HG03103 (cell line): Measurements from ENCODE around the gene TSPAN10.
"Not testable (repeated sequence)": the region's sequence is repeated elsewhere in the genome, so short reads cannot be mapped to it uniquely, and the experiment has no call there.

Experiments used
- ATAC-seq: cut with Tn5 transposase; IDR thresholded peaks from one replicate; pipeline ENCODE4 v1.9.1; 2021; ENCODE audit warnings: low read depth; ENCODE audit not compliant: unreplicated experiment

The TSPAN10 gene

DNA sequence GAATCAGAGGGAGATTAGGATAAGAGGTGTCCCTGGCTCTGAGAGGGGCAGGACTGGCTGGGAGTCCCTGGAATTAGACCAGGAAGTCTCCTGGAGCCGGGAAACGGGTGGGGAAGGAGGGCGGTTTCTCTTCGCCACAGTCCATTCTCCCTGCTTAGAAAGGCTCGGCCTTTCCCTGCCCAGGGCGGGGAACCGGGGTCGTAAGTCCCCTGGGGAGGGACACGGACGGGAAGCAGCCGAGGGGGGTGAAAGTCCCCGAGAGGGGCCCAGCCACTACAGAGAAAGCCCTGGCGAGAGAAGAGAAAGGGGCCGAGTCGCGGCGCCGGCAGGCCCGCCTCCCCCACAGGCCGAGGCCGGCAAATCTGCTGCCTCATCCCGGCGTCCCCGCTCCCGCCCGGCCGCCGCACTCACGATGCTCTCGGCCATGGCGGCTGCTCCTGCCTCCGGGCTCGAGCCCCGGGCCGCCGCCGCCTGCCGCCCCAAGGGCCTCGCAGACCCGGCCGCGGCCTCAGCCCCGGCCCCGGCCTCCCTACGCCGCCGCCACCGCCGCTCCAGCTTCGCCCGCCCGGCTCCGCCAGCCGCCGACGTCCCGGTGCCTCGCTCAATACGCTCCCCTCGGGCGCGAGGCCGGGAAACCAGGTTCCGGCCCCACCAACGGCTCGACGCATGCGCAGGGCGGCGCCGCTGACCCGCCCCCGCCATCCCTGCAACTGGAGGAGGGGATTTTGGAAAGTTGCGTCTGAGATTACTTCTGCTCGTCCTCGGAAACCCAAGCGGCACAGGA lies at the start of gene TSPAN10, which contains the start of gene NPLOC4:
Gene TSPAN10, plus strand, starts transcription at position 692 of the 784 bp plus-strand sequence. CDS start 5,217 bp downstream, outside the sequence.
Gene NPLOC4, minus strand, starts transcription at position 608 of the 784 bp plus-strand sequence. Its CDS starts 182 bp downstream, at position 426.
- peak; percentile 88 for ATAC-seq

DNA sequence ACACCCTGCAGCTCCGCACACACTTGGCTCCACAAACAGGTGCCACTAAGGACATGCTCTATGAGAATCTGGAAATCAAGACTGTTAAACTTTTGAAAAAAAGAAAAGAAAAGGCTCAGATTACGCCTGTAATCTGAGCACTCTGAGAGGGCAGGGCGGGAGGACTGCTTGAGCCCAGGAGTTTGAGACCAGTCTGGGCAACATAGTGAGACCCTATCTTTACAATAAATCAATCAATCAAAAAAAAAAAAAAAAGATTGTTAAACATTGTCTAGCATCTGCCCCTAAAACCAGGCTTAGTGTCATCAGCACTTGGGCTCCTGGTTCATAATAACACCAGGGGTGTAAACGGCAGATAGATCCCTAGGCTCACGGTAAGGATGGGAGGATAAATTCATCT lies 47.4 kb upstream of the TSPAN10 start:
- no peak for ATAC-seq

DNA sequence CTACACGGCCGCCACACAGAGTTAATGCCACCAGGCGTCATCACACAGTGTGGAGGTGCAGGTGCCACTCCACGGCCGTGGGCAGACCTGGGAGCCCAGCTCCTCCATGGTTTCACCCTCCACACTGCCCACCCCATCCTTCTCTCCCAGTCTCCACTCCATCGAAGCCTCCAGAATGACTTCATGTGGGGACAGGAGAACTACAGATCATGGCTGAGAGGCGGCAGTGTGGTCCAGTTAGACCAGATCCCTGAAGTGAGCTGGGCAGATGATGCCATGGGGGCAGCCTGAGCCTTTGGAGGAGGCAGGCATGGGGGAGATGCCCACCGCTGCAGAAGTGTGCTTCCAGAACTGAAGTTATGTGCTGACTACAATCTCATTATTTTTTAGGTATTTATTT lies 46.9 kb upstream of the TSPAN10 start:
- ATAC-seq, result no peak

DNA sequence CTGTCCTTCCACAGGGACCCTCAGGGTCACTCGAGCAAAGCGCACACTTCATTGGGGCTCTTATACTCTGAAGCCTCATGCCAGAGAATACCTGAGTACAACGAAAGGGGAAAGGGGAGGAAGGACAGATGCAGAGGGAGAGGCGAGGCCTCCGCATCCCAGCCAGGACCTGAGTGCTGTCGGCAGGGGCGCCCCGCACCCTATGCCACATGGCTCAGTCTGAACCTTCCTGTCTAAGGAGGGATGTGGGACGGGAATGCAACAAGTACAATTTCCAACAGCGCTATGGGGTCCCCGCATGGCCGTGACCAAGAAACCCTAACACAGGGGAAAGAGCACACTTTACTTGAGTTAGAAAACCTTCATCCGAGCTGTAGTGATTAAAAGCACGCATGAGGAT lies 45.0 kb upstream of the TSPAN10 start:
- ATAC-seq, result no peak

DNA sequence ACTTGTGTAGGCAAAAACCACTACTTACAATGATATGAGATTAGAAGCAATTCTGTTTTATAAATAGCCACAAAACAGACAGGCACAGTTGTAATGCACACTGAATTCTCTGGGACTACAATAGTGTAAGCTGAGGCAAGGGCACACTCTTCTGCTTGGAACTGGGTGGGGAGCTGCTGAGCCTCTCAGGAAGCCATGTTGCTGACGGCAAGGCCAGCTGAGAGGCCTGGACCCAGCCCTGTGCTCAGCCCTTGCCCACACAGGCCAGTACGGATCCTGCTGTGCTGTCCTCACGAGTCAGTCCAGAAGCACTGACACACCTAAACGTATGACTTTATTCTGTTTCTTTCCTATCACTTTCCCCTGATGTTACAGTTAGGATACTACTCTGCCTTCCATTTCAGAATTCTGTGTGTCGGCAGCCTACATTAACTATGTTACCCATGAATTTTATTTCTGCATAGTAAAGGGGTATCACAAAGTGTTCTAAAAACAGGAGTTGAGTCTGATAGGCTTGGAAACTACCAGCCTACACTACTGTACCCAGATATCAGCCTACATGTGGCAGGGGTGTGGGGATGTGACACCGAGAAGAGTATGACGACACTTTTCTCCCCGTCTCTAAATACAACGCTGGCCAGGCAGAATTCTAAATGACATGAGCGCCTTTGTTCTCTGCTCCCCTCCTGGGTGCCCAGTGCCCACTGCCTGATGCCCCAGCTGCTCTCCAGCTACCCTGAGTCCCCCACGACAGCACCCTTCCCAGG lies 43.7 kb upstream of the TSPAN10 start:
- ATAC-seq, result no peak

DNA sequence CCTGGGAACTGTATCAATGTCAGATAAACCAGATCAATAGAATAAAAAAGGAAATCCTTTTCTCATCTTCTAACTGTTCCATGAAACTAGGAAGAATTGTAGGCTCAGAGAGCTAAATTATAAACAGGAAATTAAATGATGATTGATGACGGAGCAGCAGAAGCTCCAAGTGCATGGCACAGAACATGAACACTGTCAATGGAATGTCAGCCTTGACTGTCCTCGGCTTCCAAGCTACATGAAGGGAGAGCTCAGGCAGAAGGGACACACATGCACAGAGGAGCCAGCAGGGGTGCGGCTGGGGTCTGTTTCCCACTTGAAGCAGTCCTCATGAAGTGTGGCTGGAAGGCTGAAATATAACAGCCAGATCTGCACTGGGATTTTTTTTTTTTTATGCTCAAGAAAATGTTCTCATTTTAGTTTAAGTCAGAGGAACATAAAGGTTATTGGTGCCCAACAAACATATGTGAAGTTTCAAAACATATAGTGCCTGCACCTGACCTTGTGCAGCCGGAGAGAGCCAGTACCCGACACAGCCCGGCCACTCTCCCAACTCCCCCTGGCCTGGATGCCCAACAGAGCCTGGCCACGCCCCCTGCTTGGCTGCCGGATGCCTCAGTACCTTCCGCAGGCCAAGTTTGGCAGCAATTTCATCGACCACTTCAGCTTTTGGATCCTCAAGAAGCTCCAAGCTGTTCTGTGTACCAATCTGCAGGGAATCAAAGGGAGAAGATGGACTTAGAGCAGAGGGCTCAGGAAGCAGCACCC lies 37.1 kb upstream of the TSPAN10 start:
- ATAC-seq, result no peak

DNA sequence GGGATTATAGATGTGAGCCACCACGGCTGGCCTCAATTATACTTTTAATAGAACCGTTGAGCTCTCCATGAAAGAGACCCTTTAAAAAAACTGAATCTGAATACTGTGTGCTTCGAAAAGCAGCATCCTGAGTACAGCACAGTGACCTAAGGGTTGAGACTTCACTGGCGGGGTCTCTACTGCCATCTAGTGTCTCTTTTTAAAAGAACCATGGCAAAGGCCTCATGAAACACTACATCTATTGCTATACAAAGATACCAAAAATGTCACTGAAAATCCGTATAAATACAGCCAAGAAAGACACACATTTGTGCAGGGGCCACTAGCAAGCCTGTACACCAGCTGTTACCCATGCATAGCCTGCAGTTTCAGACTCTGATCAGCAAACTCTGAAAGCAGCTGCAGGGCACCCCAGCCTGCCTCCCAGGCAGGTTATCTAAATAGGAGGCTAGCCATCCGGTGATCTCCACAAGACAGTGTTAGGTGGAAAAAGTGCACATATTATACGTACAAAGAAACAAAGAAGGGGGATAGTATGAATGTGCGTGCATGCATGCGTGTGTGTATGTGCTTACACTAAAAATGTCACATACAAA lies 35.4 kb upstream of the TSPAN10 start:
- ATAC-seq, result no peak

DNA sequence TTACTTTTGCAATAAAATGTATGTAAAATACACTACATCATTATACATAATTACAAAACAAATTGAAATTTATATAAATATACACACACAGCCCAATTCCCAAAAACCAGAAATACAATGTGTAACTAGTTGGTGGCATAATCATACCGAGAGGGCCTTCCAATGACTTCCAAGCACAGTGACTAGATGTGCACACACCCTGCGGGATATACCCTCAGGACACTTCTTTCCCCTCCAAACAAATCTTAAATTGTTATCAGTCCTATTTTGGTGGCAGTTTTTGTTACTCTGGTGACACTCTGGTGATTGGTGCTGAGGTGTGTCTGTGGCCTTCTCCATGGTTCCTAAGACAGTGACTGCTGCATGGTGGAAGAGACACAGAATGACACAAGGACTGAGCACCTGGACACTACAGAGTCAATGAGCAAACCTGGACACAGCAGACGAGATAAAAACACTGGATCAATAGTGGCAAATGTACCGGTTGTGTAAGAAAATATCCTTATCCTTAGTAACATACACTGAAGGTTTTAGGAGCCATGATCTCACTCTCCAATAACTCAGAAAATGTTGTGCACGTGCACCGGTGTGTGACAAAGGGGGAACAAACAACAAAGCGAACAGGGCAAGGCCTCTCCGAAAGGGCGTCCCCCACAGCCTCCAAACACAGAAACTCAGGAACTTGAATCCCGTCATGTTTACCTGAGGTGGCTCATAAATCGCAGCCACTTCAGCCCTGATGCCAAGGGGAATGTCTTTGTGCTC lies 33.0 kb upstream of the TSPAN10 start:
- ATAC-seq, result no peak

DNA sequence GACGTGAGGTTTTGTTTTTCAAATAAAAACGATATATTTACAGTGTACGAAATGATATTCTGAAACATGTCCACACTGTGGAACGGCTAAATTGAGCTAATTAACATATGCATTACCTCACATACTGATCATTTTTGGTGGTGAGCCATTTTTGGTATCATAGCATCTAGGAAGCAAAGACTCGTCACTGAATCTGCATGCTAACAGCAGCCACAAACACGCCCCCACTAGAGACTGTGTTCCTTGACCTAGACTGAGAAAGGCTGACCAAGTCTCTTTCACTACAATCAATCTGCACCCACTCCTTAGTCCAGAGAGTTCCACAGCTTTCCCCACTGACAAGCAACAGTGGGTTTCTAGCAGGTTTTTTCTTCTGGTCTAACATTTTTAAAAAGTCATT lies 29.6 kb upstream of the TSPAN10 start:
- no peak for ATAC-seq

DNA sequence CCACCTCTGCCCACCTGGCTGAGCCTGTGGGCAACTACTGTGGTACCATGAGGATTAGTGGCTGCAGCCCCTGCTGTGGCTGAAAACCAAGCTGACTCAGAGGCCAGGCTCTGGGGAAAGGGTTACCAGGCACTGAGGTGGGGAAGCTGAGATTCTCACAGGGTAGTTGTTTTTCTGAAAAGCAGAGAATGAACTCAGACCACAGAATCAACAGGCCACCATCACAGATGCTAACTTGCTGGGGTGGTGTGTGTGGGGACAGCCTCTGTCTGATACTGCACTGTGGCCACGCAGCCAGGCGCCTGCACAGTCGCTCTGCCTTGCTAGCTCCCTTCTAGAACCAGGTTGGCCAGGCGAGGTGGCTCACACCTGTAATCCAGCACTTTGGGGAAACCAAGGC lies 28.9 kb upstream of the TSPAN10 start:
- no peak for ATAC-seq

DNA sequence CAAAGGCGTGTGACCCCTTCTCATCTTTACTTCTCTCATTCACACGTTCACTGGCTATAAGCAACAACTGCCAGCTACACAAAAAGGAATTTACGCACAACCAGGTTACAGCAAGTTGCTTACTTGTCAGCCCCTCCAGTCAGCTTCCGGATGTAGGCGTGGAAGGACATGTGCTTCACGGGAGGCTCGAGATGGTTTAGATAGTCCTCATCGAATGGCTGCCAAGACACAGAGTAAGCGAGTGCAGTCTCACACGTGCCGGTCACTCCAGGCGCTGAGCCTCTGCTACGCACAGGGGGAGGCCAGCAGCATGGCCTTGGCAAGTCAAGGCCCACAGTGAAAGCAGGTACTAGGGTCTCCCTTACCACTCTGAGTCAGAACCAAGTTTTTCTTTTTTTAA lies 28.4 kb upstream of the TSPAN10 start:
- ATAC-seq, result no peak

DNA sequence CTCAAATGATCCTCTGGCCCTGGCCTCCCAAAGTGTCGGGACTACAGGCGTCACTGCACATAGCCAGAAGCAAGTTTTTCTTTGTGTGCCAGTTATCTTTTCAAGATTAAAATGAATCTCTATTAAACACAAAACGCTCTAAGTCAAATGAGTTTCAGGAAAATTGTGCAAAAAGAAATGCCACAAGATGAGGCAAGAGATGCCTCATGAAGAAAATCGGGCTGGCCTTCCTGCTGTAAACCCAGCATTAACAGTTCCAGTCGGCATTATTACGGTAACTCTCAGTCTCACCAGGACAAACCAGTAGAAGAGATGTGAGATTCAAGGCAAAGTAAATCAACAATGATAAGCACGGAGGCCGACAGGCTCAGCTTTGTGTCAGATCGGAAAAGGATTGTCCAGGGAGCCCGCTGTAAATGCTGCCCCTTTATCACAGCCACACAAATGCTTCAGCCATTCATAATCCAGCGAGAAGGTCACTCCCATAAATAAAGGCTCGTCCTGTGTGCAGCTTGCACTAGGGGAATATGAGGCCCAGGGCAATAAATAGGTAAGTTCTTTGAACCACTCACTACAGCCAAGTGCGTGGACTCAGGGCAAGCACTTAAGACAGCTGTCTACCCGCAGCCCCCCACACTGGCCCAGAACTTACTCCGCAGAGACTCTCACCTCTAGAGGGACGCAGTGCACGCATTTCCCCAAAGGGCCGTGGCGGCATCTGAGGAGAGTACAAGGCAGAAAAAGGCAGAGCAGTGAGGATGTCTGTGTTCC lies 27.3 kb upstream of the TSPAN10 start:
- no peak for ATAC-seq

DNA sequence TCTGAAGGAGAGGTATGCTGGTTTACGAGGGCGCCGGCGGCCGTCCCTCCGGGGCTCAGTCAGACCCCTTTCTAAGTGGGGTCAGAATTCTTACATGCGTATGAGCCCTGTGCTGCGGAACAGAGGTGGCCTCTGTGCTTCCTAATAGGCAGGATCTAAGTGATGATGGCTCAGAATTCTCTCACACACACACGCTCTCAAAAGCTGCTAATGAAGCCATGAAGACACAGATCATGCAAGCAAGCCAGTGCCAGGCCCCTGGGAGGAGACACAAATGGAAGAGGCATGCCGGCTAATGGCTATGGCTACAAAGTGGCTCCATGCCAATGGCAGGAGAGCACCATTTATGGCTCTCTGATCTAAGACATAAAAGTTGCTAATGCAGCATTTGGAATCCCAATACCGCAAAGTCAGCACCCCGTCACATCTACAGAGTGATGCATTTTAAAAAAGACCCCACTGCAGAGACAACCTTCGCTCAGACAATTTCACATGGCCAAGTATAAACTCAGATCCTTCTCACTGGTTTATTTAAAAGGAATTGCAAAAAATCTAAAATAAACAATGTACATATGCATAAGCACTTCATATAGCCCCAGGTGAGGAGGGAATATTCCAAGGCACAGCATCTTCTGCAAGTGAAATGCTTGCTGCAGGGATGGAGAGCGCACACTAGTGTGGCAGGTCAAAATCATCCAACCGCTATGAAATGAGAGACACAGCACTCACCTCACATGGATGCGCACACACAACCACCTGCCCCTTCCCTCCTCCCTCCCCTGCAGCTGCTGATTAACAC lies 24.6 kb upstream of the TSPAN10 start:
- ATAC-seq, result no peak

DNA sequence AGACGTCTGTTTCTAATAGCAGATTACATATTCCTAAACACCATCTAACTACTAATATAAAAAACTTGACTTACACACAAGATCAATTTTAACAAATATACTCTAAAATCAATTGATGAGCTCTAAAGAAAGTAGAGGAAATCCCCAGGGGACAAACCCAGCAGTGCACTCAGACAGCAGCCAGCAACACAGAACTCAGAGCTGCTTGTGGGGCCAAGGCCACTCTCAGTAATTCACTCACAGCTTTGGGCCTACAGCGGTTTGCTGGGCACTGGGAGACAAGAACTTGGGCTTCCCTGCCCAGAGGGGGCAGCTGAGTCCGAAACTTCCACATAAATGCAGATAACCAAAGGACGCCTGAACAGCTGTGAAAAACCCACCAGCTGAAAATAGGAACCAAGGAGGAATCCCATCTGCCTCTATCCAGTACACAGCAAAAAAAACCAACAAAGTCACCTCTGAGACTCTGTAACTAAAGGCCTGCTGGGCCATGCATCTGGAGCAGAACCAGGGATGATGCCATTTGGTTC lies 21.5 kb upstream of the TSPAN10 start:
- no peak for ATAC-seq

DNA sequence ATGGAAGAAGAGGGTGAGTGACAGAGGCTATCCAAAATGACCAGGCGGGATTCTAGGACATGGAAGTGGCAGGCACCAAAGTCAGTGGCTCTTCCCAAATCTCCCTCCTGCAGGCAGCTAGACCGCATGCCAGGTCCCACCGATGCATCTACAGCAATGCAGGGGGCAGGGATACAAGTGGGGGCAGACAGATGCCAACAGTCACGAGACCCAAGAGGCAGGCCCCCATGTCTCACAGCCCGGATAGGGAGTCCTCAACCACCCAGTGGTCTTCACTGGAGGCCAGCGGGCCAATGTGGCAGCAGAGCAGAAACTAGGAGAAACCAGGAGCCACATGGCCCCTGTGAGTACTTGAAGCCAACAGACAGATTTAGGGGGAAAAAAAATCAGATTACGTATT lies 20.1 kb upstream of the TSPAN10 start:
- ATAC-seq, result no peak

DNA sequence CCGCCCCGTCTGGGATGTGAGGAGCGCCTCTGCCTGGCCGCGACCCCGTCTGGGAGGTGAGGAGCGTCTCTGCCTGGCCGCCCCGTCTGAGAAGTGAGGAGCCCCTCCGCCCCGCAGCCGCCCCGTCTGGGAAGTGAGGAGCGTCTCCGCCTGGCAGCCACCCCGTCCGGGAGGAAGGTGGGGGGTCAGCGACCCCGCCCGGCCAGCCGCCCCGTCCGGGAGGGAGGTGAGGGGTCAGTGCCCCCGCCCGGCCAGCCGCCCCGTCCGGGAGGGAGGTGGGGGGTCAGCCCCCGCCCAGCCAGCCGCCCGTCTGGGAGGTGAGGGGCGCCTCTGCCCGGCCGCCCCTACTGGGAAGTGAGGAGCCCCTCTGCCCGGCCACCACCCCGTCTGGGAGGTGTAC lies 18.7 kb upstream of the TSPAN10 start:
- ATAC-seq, result not testable (repeated sequence)

DNA sequence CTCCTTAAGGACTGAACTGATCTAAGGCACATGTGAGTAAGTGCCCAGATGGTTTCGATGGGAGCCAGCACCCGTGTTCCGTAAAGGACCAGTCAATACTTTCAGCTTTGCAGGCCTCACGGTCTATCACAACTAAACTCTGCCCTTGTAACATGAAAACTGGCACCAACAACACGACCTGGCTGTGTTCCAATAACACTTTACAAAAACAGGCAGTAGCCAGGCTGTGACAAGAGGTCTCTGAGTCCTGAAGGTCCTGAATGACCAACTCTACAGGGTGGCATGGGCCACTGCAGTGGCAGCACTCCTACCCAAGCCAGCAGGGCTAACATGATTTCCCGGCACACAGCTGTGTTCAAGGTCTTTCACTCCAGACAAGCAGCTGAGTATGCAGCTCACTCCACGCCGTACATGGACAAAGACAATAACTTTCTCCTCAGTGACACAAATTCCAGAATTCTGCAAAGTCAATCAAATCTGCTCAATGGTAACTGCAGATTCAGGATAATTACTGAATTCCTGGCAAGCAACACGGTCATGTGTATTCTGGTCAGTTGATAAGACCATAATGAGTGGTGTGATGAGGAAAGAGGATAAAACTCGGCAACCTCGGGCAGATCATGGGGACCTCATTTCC lies 15.4 kb upstream of the TSPAN10 start:
- no peak for ATAC-seq

DNA sequence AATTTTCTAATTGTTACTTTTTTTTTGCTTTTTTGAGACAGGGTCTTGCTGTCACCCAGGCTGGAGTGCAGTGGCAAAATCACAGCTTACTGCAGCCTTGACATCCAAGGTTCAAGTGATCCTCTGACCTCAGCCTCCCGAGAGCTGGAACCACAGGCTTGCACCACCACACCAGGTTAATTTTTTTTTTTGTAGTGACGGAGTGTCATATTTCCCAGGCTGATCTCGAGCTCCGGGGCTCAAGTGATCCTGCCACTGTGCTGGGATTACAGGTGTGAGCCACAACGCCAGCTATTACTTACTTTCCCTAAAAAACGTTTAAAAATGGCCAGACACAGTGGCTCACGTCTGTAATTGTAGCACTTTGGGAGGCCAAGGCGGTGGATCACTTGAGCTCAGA lies 6.7 kb upstream of the TSPAN10 start:
- no peak for ATAC-seq
